Esophagus squamous epithelium (tissue), 4 donors: Measurements from ENCODE around the gene OBP2B.

Source experiments
- POLR2A ChIP-seq, 4 donors: fragments of 450-650 bp; IDR thresholded peaks; one replicate each; pipeline ENCODE4 v1.6.1; 2017; ENCODE audit warnings: antibody characterized with exemption in 4 of 4, mild to moderate bottlenecking in 4 of 4, moderate library complexity in 3 of 4
- TF ChIP-seq, protein P1 (sequence below), 6 experiments: fragments of 450-650 bp in 4 of 6; fragments of 200-600 bp in 2 of 6; sonication (generic) in 2 of 6; IDR thresholded peaks; one replicate each; pipeline ENCODE4 v1.5.1; 2016 to 2019; ENCODE audit warnings: antibody characterized with exemption in 6 of 6, mild to moderate bottlenecking in 4 of 6, moderate library complexity in 4 of 6

DNA sequence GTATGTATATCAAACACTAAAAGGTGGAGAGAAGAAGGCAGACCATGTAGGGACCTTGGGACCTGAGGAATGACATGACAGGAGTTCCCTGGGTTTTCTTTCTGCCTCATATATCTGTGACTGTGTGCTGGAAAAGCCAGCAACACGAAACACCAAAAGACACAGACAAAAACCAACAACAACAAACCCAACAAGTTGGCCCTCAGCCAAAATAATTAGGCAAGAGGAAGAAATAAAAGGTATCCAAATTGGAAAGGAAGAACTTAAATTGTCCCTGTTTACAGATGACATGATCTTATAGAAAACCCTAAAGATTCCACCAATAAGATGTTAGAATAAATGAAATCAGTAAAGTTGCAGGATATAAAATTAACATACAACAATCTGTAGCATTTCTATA lies 44.2 kb upstream of the OBP2B start:
- TF ChIP-seq, protein P1, sequence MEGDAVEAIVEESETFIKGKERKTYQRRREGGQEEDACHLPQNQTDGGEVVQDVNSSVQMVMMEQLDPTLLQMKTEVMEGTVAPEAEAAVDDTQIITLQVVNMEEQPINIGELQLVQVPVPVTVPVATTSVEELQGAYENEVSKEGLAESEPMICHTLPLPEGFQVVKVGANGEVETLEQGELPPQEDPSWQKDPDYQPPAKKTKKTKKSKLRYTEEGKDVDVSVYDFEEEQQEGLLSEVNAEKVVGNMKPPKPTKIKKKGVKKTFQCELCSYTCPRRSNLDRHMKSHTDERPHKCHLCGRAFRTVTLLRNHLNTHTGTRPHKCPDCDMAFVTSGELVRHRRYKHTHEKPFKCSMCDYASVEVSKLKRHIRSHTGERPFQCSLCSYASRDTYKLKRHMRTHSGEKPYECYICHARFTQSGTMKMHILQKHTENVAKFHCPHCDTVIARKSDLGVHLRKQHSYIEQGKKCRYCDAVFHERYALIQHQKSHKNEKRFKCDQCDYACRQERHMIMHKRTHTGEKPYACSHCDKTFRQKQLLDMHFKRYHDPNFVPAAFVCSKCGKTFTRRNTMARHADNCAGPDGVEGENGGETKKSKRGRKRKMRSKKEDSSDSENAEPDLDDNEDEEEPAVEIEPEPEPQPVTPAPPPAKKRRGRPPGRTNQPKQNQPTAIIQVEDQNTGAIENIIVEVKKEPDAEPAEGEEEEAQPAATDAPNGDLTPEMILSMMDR (IDR thresholded peaks at IDR 0.05) = no peak
- no peak for TF ChIP-seq POLR2A (IDR thresholded peaks at IDR 0.05)
